ENCODE results near the gene CDX2. TPM values are rescaled to one million over a fixed set of nuclear protein-coding genes. Genes with fewer than 3 reads are reported as not detected.

The CDX2 gene
- total RNA-seq, 2 donors from 2014 or later: not detected

DNA sequence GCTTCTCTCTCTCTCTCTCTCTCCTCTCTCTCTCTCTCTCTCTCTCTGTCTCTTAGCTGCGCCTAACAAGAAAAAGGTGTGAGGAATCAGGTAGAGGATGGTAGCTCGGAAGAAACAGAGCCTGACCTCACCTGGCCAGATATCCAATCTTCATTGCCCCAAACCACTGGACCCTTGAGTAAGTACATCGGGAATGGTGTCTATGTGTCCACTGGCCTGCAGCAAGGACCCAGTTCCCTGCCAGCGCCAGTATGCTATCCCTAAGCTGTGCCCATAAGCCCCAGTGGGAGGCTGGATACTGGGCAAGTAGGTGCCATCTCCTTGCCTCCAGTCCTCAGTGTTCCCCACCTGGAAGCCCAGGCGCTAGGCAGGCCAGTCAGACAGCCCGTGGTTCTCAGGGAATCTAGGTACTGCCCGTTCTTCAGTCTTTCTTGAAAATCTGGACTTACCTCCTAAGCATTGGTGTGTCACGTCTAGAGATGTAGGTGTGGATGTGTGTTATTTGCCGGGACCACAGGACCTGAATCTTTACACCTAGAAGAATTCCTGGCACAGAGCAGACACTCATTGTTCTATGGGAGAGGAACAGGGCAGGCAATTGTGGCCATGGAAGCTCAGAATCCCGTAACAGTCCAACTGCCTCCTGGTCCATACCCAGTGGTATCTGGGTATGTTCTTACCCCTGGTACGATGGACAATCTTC, 12.0 kb upstream of the CDX2 start:
- Mint-ChIP-seq H3K36me3 (no peaks in the 10 kb centered on the region), H3K27ac (no peak overlapping the region), H3K9me3 (no peaks in the 10 kb centered on the region)
- ATAC-seq (no peak), DNase-seq (ENCODE audit: low spot score in 2 of 2) (no peak)

DNA sequence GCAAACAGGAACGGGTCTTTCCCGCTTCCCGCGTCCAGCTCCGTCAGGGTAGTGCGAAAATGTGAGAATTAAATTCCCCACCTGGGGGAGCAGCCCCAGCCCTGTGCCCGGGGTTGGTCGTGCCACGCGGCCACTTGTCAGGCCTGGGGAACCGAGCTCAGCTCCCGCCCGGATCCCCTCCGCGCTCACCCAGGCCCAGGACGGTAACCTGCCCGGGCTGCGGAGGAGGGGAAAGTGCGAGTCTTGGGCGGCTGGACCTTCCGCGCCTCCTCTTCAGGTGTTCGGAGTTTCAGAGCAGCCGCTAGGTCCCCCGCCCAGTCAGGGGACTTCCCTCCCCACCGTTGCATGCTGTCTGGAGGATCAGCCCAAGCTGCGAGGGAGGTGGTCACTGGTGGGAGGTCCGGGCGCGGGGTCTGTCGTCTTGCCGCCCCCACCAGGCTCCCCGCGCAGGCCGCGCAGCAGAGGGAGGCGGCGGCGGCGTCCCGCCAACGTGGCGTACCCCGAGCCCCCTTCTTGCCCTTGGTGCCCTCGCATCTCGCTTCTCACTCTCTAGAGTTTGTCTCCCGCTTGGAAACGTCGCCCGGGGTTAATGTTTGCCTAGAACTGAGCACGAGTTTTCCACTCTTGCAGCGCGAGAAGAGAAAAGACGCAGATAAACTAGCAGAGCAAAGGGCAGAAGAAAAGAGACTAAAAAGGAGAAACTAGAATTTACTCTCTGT, 11.3 kb upstream of the CDX2 start:
- ATAC-seq: no peak

DNA sequence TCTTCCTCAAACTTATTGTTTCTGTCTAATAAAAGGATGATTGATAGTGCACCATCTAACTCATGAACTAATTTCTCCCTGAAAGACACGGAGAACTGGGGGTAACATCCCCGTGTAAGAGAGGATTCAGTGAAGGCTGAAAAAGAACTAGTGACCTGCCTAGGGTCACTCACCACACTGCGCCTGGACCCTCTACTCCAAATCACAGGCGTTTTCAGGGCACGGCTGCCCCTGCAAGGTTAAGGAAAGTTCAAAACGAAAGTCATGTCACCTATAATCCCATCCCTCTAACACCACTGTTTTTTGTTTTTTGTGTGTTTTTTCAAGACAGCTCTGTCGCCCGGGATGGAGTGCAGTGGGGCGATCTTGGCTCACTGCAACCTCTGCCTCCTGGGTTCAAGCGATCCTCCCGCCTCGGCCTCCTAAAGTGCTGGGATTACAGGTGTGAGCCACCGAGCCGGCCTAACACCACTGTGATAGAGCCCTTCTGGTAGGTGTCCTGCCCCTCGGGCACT, 10.7 kb upstream of the CDX2 start:
- ATAC-seq (no peak), DNase-seq (ENCODE audit: low spot score in 2 of 2) (no peak)
- no peaks in the 10 kb centered on the region for H3K9me3 Mint-ChIP-seq
- H3K36me3 Mint-ChIP-seq: no peaks in the 10 kb centered on the region
- peak overlapping the region in 1 of 2 donors; percentile 24 for H3K27ac Mint-ChIP-seq

More for the DNA sequence above, 11.3 kb upstream of the CDX2 start:
- DNase-seq (ENCODE audit: low spot score in 2 of 2): no peak
- no peak overlapping the region for H3K27ac Mint-ChIP-seq
- H3K36me3 Mint-ChIP-seq: no peaks in the 10 kb centered on the region
- H3K9me3 Mint-ChIP-seq: no peaks in the 10 kb centered on the region

DNA sequence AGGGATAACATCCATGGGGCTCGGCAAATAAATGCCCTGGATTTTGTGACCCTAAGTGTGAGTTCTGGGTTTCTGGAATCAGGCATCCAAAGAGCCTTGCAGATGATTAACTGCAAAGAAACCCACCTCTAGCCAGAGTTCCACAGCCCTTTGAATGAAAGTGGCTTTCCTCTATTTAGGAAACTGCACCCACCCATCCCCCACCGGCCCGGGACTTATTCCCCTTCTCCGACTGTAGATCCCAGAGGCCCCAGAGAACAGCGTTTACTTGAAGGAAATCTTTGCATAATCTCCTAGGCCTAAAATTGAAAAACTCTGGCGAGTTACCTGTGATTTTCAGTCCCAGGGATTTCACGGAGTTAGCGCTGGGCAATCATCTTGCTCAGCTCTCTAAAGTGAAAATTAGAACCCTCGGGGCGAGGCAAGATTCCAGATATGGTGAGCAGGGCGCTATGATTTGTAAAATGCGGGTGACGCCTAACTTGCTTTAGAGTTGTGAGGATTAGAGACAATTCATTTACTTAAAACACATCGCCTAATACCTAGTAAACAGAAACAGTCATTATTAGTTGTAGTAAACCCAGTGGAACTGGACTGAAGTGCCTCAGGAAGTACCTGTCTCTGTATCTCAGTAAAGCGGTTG, 10.0 kb upstream of the CDX2 start:
- no peak for DNase-seq (ENCODE audit: low spot score in 2 of 2)
- H3K9me3 Mint-ChIP-seq: no peaks in the 10 kb centered on the region
- peak overlapping the region in 1 of 2 donors; percentile 24 for H3K27ac Mint-ChIP-seq
- no peaks in the 10 kb centered on the region for H3K36me3 Mint-ChIP-seq
- ATAC-seq: no peak

- Mint-ChIP-seq H3K9me3 (no peaks in the 10 kb centered on the region), H3K27ac (peak overlapping the region in 1 of 2 donors; percentile 29), H3K36me3 (no peaks in the 10 kb centered on the region)
- peak in 1 of 2 donors; percentile 8 for ATAC-seq
- DNase-seq (ENCODE audit: low spot score in 2 of 2): no peak
Measured at GRCh38 chr13:27978301-27978968, 9.3 kb upstream of the CDX2 start.

GRCh38 chr13:27977476-27978300, 8.6 kb upstream of the CDX2 start:
- ATAC-seq (peak in 1 of 2 donors; percentile 24), DNase-seq (ENCODE audit: low spot score in 2 of 2) (peak in 1 of 2 donors; percentile 1)
- H3K9me3 Mint-ChIP-seq: no peaks in the 10 kb centered on the region
- H3K36me3 Mint-ChIP-seq: no peaks in the 10 kb centered on the region
- peak overlapping the region in 1 of 2 donors; percentile 95 for H3K27ac Mint-ChIP-seq

DNA sequence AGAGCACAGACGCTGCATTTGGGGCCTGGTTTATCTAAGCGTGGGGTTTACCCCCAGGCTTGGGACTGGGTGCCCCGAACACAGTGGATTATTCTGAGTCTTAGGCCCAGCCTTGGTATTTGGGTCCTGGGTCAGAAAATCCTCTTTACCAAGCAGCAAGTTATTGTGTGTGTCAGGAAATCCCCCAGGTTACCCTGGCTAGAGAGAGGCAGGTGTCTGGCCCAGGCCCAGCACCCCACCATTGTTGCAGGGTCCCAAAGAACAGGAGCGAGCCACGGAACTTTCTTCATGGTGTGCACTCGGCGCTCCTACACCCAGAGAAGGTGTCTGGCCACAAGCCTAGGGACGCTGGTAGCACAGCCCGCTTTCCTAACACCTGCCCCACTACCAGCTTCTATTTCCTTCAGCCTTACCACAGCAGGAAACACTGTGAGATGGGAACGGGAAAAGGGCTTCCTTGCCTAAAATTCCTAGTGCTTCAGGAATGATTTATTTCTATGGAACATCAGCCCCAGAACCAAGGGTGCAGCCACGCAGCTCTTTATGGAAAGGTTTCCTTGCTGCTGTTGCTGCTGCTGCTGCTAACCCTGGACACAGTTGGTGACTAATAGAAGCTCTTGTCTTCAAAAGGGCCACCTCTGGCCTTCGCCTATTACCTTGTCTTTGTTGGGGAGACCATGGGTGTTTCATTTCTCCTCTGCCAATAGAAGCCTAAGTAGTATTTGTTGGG, 7.4 kb upstream of the CDX2 start:
- no peak for ATAC-seq
- H3K9me3 Mint-ChIP-seq: no peaks in the 10 kb centered on the region

DNA sequence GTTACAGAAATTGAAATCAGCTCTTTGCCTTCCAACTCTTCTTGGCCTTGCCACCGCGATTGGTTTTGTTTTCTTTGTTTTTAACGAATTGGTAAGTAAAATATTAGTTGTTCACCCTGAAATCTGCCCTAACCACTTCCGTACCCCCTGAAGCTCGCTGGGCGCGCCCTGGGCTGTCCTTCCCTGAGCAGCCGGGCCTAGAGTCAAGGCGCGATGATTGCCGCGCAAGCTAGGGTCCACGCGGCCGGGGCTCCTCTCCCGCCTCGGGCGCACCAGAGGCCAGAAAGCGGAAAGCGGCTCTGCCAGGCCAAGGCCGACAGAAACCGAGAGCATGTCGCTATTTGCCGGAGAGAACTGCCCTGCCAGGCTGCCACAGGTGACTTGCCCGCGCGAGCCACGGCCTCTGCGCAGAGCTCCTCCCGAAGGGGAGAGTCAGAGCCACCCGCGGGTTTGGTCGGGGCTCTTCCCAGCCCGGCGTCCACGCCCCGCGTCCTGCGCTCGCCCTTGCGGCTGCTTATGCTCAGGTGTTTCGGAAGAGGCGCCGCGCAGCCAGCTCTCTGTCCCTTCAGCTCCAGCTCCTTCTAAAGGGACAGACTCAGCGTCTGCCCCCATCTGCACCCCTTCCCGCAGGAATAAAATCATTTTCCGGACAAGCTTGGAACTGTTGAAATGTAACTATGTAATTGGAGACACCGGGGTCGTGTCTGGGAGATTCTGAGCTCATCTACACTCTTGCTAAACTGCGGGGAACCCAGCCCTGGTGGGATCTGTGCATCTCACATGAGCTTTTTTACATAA, 6.6 kb upstream of the CDX2 start:
- ATAC-seq (no peak), DNase-seq (ENCODE audit: low spot score in 2 of 2) (no peak)
- H3K36me3 Mint-ChIP-seq: peaks cover 0 to 5% of the 10 kb centered on the region in 2 donors
- H3K27ac Mint-ChIP-seq: peak overlapping the region in 1 of 2 donors; percentile 72
- H3K9me3 Mint-ChIP-seq: no peaks in the 10 kb centered on the region

More for the DNA sequence above, 7.4 kb upstream of the CDX2 start:
- no peak for DNase-seq (ENCODE audit: low spot score in 2 of 2)
- H3K27ac Mint-ChIP-seq: no peak overlapping the region
- H3K36me3 Mint-ChIP-seq: peaks cover 0 to under 1% of the 10 kb centered on the region in 2 donors

- DNase-seq (ENCODE audit: low spot score in 2 of 2): no peak
- ATAC-seq: no peak
- Mint-ChIP-seq H3K36me3 (peaks cover 0 to 5% of the 10 kb centered on the region in 2 donors), H3K9me3 (no peaks in the 10 kb centered on the region), H3K27ac (no peak overlapping the region)
Measured at GRCh38 chr13:27973961-27974662, 5.0 kb upstream of the CDX2 start.

GRCh38 chr13:27973291-27973690, 4.2 kb upstream of the CDX2 start:
- DNase-seq (ENCODE audit: low spot score in 2 of 2) (no peak), ATAC-seq (no peak)
- Mint-ChIP-seq H3K27ac (no peak overlapping the region), H3K9me3 (no peaks in the 10 kb centered on the region), H3K36me3 (peaks cover 0 to 5% of the 10 kb centered on the region in 2 donors)

GRCh38 chr13:27972478-27972820, 3.3 kb upstream of the CDX2 start:
- ATAC-seq (no peak), DNase-seq (ENCODE audit: low spot score in 2 of 2) (no peak)
- no peak overlapping the region for H3K27ac Mint-ChIP-seq
- no peaks in the 10 kb centered on the region for H3K9me3 Mint-ChIP-seq
- H3K36me3 Mint-ChIP-seq: peaks cover 0 to 5% of the 10 kb centered on the region in 2 donors

- DNase-seq (ENCODE audit: low spot score in 2 of 2) (no peak), ATAC-seq (no peak)
- Mint-ChIP-seq H3K36me3 (peaks cover 0 to 5% of the 10 kb centered on the region in 2 donors), H3K9me3 (no peaks in the 10 kb centered on the region), H3K27ac (no peak overlapping the region)
Measured at GRCh38 chr13:27971776-27972477, 2.8 kb upstream of the CDX2 start.

DNA sequence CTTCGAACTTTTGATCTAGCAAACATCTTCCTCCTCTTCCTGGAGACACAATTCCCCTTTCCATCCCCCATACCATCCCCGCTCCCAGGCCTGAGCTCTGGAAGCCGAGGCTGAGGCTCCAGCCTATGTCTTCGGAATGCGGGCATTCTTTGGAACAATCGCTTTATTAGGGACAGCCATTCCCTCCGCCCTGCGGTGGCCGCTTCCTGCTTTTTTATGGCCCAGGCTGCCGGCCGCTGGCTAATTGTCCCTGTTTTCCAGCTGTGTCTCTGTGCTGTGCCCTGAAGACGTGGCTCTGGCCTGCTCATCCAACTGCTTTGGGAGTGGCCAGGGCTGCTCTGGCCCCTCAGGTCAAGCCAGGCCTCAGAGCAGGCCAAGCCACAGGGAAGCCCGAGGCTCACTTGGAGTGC, 2.1 kb upstream of the CDX2 start:
- Mint-ChIP-seq H3K36me3 (peaks cover 0 to 5% of the 10 kb centered on the region in 2 donors), H3K9me3 (no peaks in the 10 kb centered on the region), H3K27ac (no peak overlapping the region)
- DNase-seq (ENCODE audit: low spot score in 2 of 2) (no peak), ATAC-seq (no peak)

Measured in activated naive CD4-positive, alpha-beta T cell treated with anti-CD3 and anti-CD28 coated beads, Interleukin-2, amount 50 U/mL, for 72 hours (primary cell).